GM12873 (cell line): ENCODE results near the gene TMEM178B.

Source experiments
- CTCF ChIP-seq: IDR thresholded peaks from 2 replicates; pipeline ENCODE4 v1.5.1; 2012; ENCODE audit warnings: low read depth, mild to moderate bottlenecking, moderate library complexity, low read length, control low read depth; ENCODE audit not compliant: insufficient read depth; ENCODE audit errors: missing control alignments

The TMEM178B gene

GRCh38 chr7:141390339-141390738 is 316.5 kb downstream of the TMEM178B start:
- no peak for TF ChIP-seq CTCF

- no peak for TF ChIP-seq CTCF
Observed at GRCh38 chr7:141393056-141393455, 319.2 kb downstream of the TMEM178B start.

GRCh38 chr7:141397236-141398163 is 323.6 kb downstream of the TMEM178B start:
- no peak for TF ChIP-seq CTCF

- TF ChIP-seq CTCF = no peak
Observed at GRCh38 chr7:141400356-141400755, 326.5 kb downstream of the TMEM178B start.

- TF ChIP-seq CTCF = no peak
Observed at GRCh38 chr7:141402277-141402996, 328.6 kb downstream of the TMEM178B start.

GRCh38 chr7:141406347-141406746 is 332.5 kb downstream of the TMEM178B start:
- no peak for TF ChIP-seq CTCF

- TF ChIP-seq CTCF = no peak
Observed at GRCh38 chr7:141407893-141408292, 334.0 kb downstream of the TMEM178B start.
